ENCODE data around the gene CORO2B.

GRCh38 chr15:68711406-68711805 lies 132.6 kb downstream of the CORO2B start:
- TF ChIP-seq CTCF (IDR thresholded peaks at IDR 0.05; ENCODE audit: poor library complexity, severe bottlenecking) (no peak), RAD21 (conservative IDR thresholded peaks at IDR 0.05) (no peak), EZH2 (IDR thresholded peaks at IDR 0.05; ENCODE audit: borderline replicate concordance, insufficient read depth, low read length, poor library complexity, severe bottlenecking) (no peak), TAF1 (IDR thresholded peaks at IDR 0.05; ENCODE audit: low read depth) (no peak), MXI1 (conservative IDR thresholded peaks at IDR 0.05; ENCODE audit: poor library complexity, severe bottlenecking) (no peak), SMC3 (conservative IDR thresholded peaks at IDR 0.05; ENCODE audit: poor library complexity) (no peak)

Data from neural cell (in vitro differentiated cells).